Islet precursor cell (in vitro differentiated cells): Measurements from ENCODE around the gene PASK.

ENCODE experiments used
- DNase-seq: peaks from one replicate; pipeline ENCODE4 v3.0.0-alpha.2; 2018

The PASK gene

DNA sequence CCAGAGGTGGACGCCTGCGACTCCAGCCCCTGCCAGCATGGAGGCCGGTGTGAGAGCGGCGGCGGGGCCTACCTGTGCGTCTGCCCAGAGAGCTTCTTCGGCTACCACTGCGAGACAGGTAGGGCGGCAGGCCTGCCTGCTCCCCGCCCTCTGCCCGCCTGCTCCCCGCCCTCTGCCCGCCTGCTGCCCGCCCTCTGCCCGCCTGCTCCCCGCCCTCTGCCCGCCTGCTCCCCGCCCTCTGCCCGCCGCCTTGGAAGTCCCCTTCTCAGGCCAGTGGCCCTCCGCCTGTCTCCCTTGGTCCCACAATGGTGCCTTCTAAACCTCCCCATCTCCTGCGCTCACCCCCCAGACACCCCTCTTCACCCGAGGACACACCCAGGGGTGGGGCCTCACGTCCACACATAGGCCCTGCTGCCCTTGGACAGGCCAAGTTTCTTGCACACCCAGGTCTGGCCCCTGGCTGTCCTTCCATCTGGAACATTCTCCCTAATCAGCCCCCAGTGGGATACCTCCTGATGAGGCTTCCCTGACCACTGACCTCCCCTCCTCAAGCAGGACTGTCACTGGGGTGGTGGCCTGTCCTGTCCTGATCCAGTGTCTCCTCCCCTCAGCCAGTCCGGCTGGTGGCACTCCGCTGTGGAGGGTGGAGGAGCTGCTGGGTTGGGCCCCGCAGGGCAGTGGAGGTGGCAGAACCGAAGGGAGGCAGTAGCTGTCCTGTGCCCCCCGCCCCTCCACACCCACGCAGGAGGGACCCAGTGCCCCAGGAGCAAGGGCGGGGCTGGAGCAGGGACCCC, 85.1 kb downstream of the PASK start:
- DNase-seq: peak; percentile 56

DNA sequence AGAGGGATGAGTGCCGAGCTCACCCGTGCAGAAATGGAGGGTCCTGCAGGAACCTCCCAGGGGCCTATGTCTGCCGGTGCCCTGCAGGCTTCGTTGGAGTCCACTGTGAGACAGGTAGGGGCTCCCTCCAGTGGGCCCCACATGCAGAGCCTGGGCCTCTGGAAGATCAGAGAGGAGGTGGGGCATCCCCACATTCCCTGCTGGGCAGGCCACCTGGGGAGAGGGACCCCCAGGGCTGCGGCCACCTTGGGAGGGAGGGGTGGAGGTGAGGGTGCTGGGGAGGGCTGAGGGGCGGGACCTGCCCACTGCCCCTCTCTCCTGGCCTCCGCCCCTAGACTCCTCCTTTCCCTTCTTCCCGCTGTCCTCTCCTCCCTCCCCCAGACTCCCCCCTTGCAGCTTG, 85.7 kb downstream of the PASK start:
- DNase-seq: no peak

DNA sequence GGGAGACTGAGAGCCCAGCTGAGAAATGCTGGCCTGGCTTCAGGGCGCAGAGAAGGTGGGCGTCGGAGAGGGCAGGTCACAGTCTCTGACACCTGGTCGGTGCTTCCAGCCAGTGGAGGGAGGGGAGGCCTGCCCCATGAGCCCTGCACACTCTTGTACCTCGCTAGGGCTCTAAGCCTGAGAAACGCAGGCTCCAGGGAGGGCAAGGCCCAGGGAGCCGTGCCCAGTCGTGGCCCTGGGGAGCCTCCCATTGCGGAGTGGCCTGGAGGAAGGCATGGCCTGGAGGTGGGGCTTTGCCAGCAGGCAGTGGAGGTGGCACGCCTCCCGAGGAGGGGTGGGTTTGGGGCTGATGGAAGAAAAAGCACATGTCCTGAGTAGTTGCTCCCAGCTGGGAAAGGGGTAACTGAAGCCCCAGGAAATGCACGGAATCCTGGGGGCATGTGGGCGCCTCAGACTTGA, 86.2 kb downstream of the PASK start:
- DNase-seq: no peak

- peak; percentile 58 for DNase-seq
These were observed 86.7 kb downstream of the PASK start for GRCh38 chr2:241062389-241063092.

DNA sequence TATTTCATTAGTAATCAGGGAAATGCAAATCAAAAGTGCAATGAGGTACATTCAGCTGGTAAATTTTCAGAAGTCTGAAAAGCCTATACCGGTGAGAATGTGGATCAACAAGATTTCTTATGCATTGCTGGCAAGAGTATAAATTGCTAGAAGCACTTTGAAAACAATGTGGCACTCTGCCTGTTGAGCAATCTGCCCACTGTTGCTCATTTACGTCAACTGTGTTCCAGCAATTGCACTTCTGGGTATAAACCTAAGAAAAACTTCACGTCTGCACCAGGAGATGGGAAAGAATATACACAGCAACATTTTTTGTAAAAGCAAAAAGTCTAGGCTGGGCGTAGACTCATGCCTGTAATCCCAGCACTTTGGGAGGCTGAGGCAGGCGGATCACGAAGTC, 88.0 kb downstream of the PASK start:
- no peak for DNase-seq
